T-helper 1 cell treated with Interleukin-12 subunit alpha and Interleukin-12 subunit beta and Interleukin-4 antibody, amounts not matched to agents 30 μg/mL and 1 μg/mL, for 36 hours (primary cell): ENCODE data around the gene TNFSF8.
A peak's percentile ranks its signal among the peaks of the same experiment; 100 is the strongest.

Experiments used
- H3K27ac Mint-ChIP-seq: one replicate; pipeline ENCODE4 v1.8.0; 2021; ENCODE audit warnings: mild to moderate bottlenecking, mixed read lengths
- H3K27me3 Mint-ChIP-seq: one replicate; pipeline ENCODE4 v1.8.0; 2021; ENCODE audit warnings: low read depth, mixed read lengths
- H3K36me3 Mint-ChIP-seq: one replicate; pipeline ENCODE4 v1.8.0; 2021; ENCODE audit warnings: low read depth, mixed read lengths
- H3K4me1 Mint-ChIP-seq: one replicate; pipeline ENCODE4 v1.8.0; 2021; ENCODE audit warnings: low read depth, mixed read lengths
- H3K4me3 Mint-ChIP-seq: one replicate; pipeline ENCODE4 v1.8.0; 2021; ENCODE audit warnings: mild to moderate bottlenecking, moderate library complexity, mixed read lengths
- H3K9me3 Mint-ChIP-seq: one replicate; pipeline ENCODE4 v1.8.0; 2021; ENCODE audit warnings: mixed read lengths

Gene TNFSF8

GRCh38 chr9:114888607-114889006 lies 41.8 kb downstream of the TNFSF8 start:
- Mint-ChIP-seq H3K4me3 (no peak overlapping the region), H3K27me3 (no peaks in the 10 kb centered on the region), H3K9me3 (peaks cover 43% of the 10 kb centered on the region), H3K27ac (no peak overlapping the region), H3K36me3 (peaks cover 45% of the 10 kb centered on the region), H3K4me1 (peaks cover 41% of the 10 kb centered on the region)

GRCh38 chr9:114887963-114888362 lies 42.4 kb downstream of the TNFSF8 start:
- Mint-ChIP-seq H3K27ac (no peak overlapping the region), H3K27me3 (no peaks in the 10 kb centered on the region), H3K9me3 (peaks cover 42% of the 10 kb centered on the region)

DNA sequence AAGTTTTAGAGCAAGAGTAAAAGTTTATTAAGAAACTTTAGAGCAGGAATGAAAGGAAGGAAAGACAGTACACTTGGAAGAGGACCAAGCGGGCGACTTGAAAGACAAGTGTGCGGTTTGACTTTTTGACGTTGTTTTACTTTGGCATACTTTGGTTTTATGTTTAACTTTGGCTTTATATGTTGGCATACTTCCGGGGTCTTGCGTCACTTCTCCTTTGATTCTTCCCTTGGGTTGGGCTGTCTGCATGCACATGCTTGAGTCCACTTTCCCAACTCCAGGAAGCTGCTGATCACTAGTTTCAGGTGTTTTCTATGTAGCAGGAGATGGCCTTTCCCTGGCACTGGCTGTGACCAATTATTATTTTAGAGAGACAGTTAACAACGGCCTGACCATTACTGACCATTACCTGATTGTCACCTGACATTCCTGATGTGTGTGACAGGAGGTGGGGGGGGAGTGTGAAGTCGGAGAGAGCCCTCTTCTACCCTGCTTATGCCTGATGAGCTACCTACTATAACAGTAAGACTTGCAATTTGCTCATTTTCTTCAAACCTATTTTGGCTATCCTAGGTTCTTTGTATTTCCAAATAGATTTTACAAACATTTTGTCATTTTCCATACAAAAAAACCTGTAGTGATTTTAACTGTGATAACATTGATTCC lies 45.5 kb downstream of the TNFSF8 start:
- Mint-ChIP-seq H3K27me3 (no peaks in the 10 kb centered on the region), H3K36me3 (peaks cover 24% of the 10 kb centered on the region), H3K9me3 (peaks cover 31% of the 10 kb centered on the region), H3K27ac (no peak overlapping the region), H3K4me1 (peaks cover 18% of the 10 kb centered on the region), H3K4me3 (no peak overlapping the region)

More at GRCh38 chr9:114887963-114888362, 42.4 kb downstream of the TNFSF8 start:
- Mint-ChIP-seq H3K4me1 (peaks cover 36% of the 10 kb centered on the region), H3K36me3 (peaks cover 40% of the 10 kb centered on the region), H3K4me3 (no peak overlapping the region)

- H3K4me1 Mint-ChIP-seq = peaks cover 6% of the 10 kb centered on the region
- H3K36me3 Mint-ChIP-seq = peaks cover 19% of the 10 kb centered on the region
- H3K27me3 Mint-ChIP-seq = no peaks in the 10 kb centered on the region
- H3K9me3 Mint-ChIP-seq = peaks cover 31% of the 10 kb centered on the region
- no peak overlapping the region for H3K4me3 Mint-ChIP-seq
- no peak overlapping the region for H3K27ac Mint-ChIP-seq
Observed at GRCh38 chr9:114883709-114884108, 46.7 kb downstream of the TNFSF8 start.

- Mint-ChIP-seq H3K4me3 (no peak overlapping the region), H3K4me1 (peaks cover 2% of the 10 kb centered on the region), H3K36me3 (peaks cover 28% of the 10 kb centered on the region), H3K27me3 (no peaks in the 10 kb centered on the region), H3K27ac (no peak overlapping the region), H3K9me3 (peaks cover 46% of the 10 kb centered on the region)
Observed at GRCh38 chr9:114880291-114880745, 50.1 kb downstream of the TNFSF8 start.

GRCh38 chr9:114878879-114879564 lies 51.4 kb downstream of the TNFSF8 start:
- Mint-ChIP-seq H3K4me3 (no peak overlapping the region), H3K36me3 (peaks cover 27% of the 10 kb centered on the region), H3K9me3 (peaks cover 47% of the 10 kb centered on the region), H3K27ac (no peak overlapping the region), H3K4me1 (peaks cover 2% of the 10 kb centered on the region), H3K27me3 (no peaks in the 10 kb centered on the region)

- peaks cover 50% of the 10 kb centered on the region for H3K36me3 Mint-ChIP-seq
- H3K27me3 Mint-ChIP-seq = no peaks in the 10 kb centered on the region
- H3K27ac Mint-ChIP-seq = peak overlapping the region; percentile 70
- H3K4me3 Mint-ChIP-seq = peak overlapping the region; percentile 28
- peaks cover 68% of the 10 kb centered on the region for H3K9me3 Mint-ChIP-seq
- H3K4me1 Mint-ChIP-seq = peaks cover 10% of the 10 kb centered on the region
Observed at GRCh38 chr9:114869845-114870244, 60.5 kb downstream of the TNFSF8 start.

- H3K27me3 Mint-ChIP-seq = no peaks in the 10 kb centered on the region
- H3K4me3 Mint-ChIP-seq = no peak overlapping the region
- H3K4me1 Mint-ChIP-seq = peaks cover 10% of the 10 kb centered on the region
- peak overlapping the region; percentile 63 for H3K27ac Mint-ChIP-seq
- peaks cover 67% of the 10 kb centered on the region for H3K9me3 Mint-ChIP-seq
- H3K36me3 Mint-ChIP-seq = peaks cover 51% of the 10 kb centered on the region
Observed at GRCh38 chr9:114869378-114869777, 61.0 kb downstream of the TNFSF8 start.

- H3K9me3 Mint-ChIP-seq = peaks cover 46% of the 10 kb centered on the region
- H3K36me3 Mint-ChIP-seq = peaks cover 38% of the 10 kb centered on the region
- no peak overlapping the region for H3K4me3 Mint-ChIP-seq
- no peaks in the 10 kb centered on the region for H3K27me3 Mint-ChIP-seq
- H3K27ac Mint-ChIP-seq = no peak overlapping the region
- peaks cover 9% of the 10 kb centered on the region for H3K4me1 Mint-ChIP-seq
Observed at GRCh38 chr9:114867327-114867726, 63.1 kb downstream of the TNFSF8 start.

- H3K9me3 Mint-ChIP-seq = peaks cover 25% of the 10 kb centered on the region
- peaks cover 16% of the 10 kb centered on the region for H3K36me3 Mint-ChIP-seq
- H3K27me3 Mint-ChIP-seq = no peaks in the 10 kb centered on the region
- H3K4me1 Mint-ChIP-seq = peaks cover 11% of the 10 kb centered on the region
- H3K27ac Mint-ChIP-seq = no peak overlapping the region
- no peak overlapping the region for H3K4me3 Mint-ChIP-seq
Observed at GRCh38 chr9:114864471-114864870, 65.9 kb downstream of the TNFSF8 start.

DNA sequence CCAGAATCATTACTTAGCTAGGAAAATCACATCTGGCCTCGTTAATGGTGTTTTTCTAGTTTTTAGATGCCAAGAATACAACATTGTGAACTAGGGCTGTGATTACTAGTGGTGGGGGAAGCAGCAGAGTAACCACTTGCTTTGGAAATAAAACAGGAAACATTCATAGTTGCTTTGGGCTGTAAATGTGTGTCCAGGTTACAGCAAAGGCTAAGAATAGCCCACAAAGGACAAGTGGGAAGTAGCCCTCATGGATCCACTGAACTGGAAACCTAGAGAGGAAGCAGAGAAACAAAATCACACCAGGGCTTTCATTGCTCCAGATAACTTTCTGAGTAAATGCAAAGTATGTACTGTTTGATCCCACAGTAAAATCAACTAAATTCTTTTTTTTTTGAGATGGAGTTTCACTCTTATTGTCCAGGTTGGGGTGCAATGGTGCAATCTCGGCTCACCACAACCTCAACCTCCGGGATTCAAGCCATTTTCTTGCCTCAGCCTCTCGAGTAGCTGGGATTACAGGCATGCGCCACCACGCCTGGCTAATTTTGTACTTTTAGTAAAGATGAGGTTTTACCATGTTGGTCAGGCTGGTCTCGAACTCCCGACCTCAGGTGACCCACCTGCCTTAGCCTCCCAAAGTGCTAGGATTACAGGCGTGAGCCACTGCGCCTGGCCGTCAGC lies 68.3 kb downstream of the TNFSF8 start:
- Mint-ChIP-seq H3K36me3 (peaks cover 16% of the 10 kb centered on the region), H3K4me1 (peaks cover 11% of the 10 kb centered on the region), H3K4me3 (no peak overlapping the region), H3K27me3 (peaks cover 15% of the 10 kb centered on the region), H3K27ac (no peak overlapping the region), H3K9me3 (peaks cover 29% of the 10 kb centered on the region)

DNA sequence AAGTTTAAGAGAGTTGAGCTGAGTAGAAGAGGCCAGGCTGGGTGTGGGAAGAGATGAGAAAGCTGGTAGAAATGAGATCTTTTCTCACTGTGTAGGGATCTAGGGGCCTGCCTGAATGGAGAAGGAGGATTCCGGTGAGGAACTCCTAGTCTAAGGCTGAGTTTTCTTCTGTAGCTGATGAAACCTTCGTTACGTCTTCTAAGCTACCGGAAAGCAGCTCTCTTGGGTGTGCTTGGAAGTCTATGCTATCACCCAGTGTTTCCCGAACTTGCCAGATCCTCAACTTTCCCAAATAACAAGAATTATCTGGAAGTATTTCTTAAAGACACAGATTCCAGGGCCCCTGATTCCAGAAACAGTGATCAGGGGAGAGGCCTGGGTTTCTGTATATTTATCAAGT lies 69.1 kb downstream of the TNFSF8 start:
- Mint-ChIP-seq H3K36me3 (peaks cover 18% of the 10 kb centered on the region), H3K27ac (no peak overlapping the region), H3K9me3 (peaks cover 24% of the 10 kb centered on the region), H3K27me3 (peaks cover 23% of the 10 kb centered on the region), H3K4me1 (peaks cover 11% of the 10 kb centered on the region), H3K4me3 (no peak overlapping the region)

- H3K27ac Mint-ChIP-seq = no peak overlapping the region
- peaks cover 27% of the 10 kb centered on the region for H3K27me3 Mint-ChIP-seq
- no peak overlapping the region for H3K4me3 Mint-ChIP-seq
- H3K4me1 Mint-ChIP-seq = peaks cover 11% of the 10 kb centered on the region
- peaks cover 21% of the 10 kb centered on the region for H3K9me3 Mint-ChIP-seq
- H3K36me3 Mint-ChIP-seq = peaks cover 18% of the 10 kb centered on the region
Observed at GRCh38 chr9:114860187-114860586, 70.2 kb downstream of the TNFSF8 start.

DNA sequence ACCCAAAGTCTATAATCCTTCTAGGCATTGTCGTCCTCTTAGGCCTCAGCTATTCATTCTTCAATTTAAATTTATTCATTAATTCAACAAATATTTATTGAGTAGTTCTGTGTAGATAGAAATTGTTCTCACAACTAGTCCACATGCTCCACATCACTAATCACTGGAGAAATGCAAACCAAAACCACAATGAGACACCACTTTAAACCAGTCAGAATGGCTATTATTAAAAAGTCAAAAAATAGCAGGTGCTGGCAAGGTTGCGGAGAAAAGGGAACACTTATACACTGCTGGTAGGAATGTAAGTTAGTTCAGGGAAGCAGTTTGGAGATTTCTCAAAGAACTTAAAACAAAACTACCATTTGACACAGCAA lies 73.5 kb downstream of the TNFSF8 start:
- Mint-ChIP-seq H3K27me3 (peaks cover 30% of the 10 kb centered on the region), H3K4me1 (peaks cover 9% of the 10 kb centered on the region), H3K9me3 (peaks cover 14% of the 10 kb centered on the region), H3K4me3 (no peak overlapping the region), H3K27ac (no peak overlapping the region), H3K36me3 (peaks cover 14% of the 10 kb centered on the region)
